Upper lobe of right lung (tissue), 1 donor: ENCODE results near the gene LGR6. TPM values are rescaled to one million over a fixed set of nuclear protein-coding genes. Genes with fewer than 3 reads are reported as not detected.
"Not testable (repeated sequence)": the region's sequence is repeated elsewhere in the genome, so short reads cannot be mapped to it uniquely, and the experiment has no call there.

Source experiments
- ATAC-seq: fragments of 200-7000 bp; cut with Tn5 transposase; one replicate; pipeline ENCODE4 v1.9.1; 2020; ENCODE audit warnings: mild to moderate bottlenecking, moderate library complexity
- DNase-seq: peaks from one replicate; pipeline ENCODE4 v3.0.0-alpha.2; 2020
- H3K27ac ChIP-seq: fragments of 200-600 bp; one replicate; pipeline ENCODE4 v1.8.0; 2022
- H3K27me3 ChIP-seq: fragments of 200-600 bp; one replicate; pipeline ENCODE4 v1.8.0; 2022; ENCODE audit warnings: mild to moderate bottlenecking
- H3K36me3 ChIP-seq: fragments of 200-600 bp; one replicate; pipeline ENCODE4 v1.8.0; 2022
- H3K4me1 ChIP-seq: fragments of 200-600 bp; one replicate; pipeline ENCODE4 v1.8.0; 2022
- H3K4me3 ChIP-seq: fragments of 200-600 bp; one replicate; pipeline ENCODE4 v1.8.0; 2022; ENCODE audit warnings: mild to moderate bottlenecking
- H3K9me3 ChIP-seq: fragments of 200-600 bp; one replicate; pipeline ENCODE4 v1.8.0; 2022
- intact Hi-C: fragments of 100-400 bp; cut with DNase I; formaldehyde crosslinking; loops from one replicate; pipeline ENCODE4 v1.11.0; 2022
- total RNA-seq: library from RNA; stranded (reverse); fragmentation: NEBNext Ultra II Directional; extraction: Animal tissue kit (Norgen Biotek cat#: 25700); gene quantifications from one replicate; pipeline ENCODE4 v1.2.1, GENCODE V29; 2021
- TF ChIP-seq, protein P1 (sequence below): fragments of 200-600 bp; IDR thresholded peaks from one replicate; pipeline ENCODE4 v1.8.0; 2022; ENCODE audit warnings: antibody characterized with exemption
- donor health status: DM: no; HTN: yes; CAD: no; lungs with severe emphysema.

The LGR6 gene
- total RNA-seq, 1 donor from 2014 or later: 1.8 TPM

GRCh38 chr1:202171292-202172014 is 22.1 kb upstream of the LGR6 start:
- no peak for ATAC-seq
- H3K27ac ChIP-seq: no peak overlapping the region
- H3K4me1 ChIP-seq: peaks cover 3% of the 10 kb centered on the region
- peak; percentile 51 for DNase-seq
- intact Hi-C loops: no loop called here
- no peaks in the 10 kb centered on the region for H3K9me3 ChIP-seq
- H3K36me3 ChIP-seq: no peaks in the 10 kb centered on the region
- no peaks in the 10 kb centered on the region for H3K27me3 ChIP-seq
- H3K4me3 ChIP-seq: no peak overlapping the region
- TF ChIP-seq, protein P1, sequence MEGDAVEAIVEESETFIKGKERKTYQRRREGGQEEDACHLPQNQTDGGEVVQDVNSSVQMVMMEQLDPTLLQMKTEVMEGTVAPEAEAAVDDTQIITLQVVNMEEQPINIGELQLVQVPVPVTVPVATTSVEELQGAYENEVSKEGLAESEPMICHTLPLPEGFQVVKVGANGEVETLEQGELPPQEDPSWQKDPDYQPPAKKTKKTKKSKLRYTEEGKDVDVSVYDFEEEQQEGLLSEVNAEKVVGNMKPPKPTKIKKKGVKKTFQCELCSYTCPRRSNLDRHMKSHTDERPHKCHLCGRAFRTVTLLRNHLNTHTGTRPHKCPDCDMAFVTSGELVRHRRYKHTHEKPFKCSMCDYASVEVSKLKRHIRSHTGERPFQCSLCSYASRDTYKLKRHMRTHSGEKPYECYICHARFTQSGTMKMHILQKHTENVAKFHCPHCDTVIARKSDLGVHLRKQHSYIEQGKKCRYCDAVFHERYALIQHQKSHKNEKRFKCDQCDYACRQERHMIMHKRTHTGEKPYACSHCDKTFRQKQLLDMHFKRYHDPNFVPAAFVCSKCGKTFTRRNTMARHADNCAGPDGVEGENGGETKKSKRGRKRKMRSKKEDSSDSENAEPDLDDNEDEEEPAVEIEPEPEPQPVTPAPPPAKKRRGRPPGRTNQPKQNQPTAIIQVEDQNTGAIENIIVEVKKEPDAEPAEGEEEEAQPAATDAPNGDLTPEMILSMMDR: no peak

GRCh38 chr1:202172015-202172355 is 21.6 kb upstream of the LGR6 start:
- no peak for ATAC-seq
- Histone ChIP-seq H3K4me3 (no peak overlapping the region), H3K27ac (no peak overlapping the region), H3K27me3 (no peaks in the 10 kb centered on the region), H3K9me3 (no peaks in the 10 kb centered on the region), H3K36me3 (no peaks in the 10 kb centered on the region), H3K4me1 (peaks cover 3% of the 10 kb centered on the region)
- TF ChIP-seq, protein P1: no peak
- intact Hi-C loops: no loop called here
- DNase-seq: peak; percentile 53

- DNase-seq (peak; percentile 61), ATAC-seq (no peak)
- TF ChIP-seq, protein P1: no peak
- H3K36me3 ChIP-seq: no peaks in the 10 kb centered on the region
- no peak overlapping the region for H3K4me3 ChIP-seq
- intact Hi-C loops: no loop called here
- H3K27me3 ChIP-seq: no peaks in the 10 kb centered on the region
- no peaks in the 10 kb centered on the region for H3K9me3 ChIP-seq
- H3K27ac ChIP-seq: no peak overlapping the region
- H3K4me1 ChIP-seq: no peaks in the 10 kb centered on the region
These were observed 19.6 kb upstream of the LGR6 start for GRCh38 chr1:202173993-202174392.

DNA sequence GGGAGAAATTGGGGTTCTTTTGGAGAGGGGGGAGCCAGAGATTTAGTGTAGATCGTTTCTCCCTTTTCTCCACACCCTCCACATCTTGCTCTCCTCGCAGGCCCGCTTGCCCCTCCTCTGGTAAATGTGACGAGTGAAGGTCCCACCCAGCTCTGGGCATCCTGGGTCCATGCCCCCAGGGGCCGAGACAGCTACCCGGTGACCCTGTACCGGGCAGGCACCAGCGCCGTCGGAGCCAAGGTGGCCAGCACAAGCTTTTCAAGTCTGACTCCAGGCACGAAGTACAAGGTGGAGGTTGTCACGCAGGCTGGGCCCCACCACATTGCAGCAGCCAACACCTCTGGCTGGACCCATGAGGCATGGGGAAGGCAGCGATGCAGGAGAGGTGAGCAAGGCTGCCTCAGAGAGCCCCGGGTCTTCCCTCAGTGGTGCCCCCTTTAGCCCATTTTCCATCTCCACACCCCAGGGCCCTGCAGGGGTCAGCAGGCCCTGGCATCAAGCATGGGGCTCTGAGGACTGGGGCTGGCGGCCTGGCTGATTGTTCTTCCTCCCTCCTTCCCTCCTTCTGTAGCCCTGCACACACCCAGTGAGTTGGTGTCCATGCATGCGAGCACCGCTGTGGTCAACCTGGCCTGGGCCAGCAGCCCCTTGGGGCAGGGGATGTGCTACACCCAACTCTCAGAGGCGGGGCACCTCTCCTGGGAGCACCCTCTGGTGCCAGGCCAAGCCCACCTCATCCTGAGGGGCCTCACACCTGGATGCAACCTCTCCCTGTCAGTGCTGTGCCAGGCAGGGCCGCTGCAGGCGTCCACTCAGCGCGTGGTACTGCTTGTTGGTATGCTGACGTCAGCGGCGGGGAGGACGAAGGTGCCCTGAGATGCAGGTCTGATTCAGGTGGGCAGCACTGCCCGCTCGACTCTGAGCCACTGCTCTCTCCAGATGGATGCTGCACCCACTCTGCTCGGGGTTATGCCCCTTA is 16.4 kb upstream of the LGR6 start:
- no peak overlapping the region for H3K27ac ChIP-seq
- TF ChIP-seq, protein P1: no peak
- H3K27me3 ChIP-seq: no peaks in the 10 kb centered on the region
- no peak for DNase-seq
- no peak for ATAC-seq
- no peaks in the 10 kb centered on the region for H3K36me3 ChIP-seq
- H3K9me3 ChIP-seq: no peaks in the 10 kb centered on the region
- H3K4me1 ChIP-seq: no peaks in the 10 kb centered on the region
- no peak overlapping the region for H3K4me3 ChIP-seq
- intact Hi-C loops: no loop called here

DNA sequence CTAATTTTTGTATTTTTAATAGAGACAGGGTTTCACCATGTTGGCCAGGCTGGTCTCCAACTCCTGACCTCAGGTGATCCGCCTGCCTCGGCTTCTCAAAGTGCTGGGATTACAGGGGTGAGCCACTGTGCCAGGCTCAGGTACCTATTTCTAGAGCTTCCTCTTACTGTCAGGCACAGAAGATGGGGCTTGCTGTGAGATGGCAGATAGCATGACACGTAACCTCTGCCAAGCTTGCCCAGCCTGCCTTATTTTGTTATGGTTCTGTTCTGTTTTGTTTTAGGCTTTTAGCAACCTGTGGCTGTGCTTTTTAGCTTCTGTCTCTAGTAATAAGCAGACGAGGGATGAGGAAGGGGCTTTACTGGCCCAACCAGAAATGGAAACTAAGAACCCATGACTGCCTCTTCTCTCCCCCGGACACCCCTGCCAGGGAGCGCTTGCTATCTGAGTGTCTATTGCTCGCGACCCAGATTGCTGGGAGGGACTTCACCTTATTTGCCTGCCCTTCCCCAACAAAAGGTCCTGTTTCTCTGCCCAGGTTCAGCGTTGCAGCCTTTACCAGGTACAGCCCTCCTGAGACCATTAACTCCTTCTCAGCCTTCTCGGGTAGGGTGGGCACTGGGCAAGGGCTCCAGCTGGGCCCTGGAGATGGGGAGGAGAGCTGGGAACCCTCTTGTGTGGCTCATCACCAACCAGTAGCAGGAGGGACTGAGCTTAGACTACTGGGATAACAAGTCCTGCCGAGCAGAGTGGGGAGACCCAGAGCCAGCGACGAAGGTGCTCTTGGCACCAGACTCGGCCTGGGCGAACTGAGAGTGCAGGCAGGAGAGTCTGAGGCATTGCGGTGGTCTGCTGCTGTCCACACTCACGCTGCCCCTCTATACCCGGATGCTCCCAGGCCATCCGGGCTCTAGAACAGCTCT is 13.5 kb upstream of the LGR6 start:
- H3K4me3 ChIP-seq: no peak overlapping the region
- H3K36me3 ChIP-seq: no peaks in the 10 kb centered on the region
- ATAC-seq: no peak
- no peaks in the 10 kb centered on the region for H3K27me3 ChIP-seq
- H3K9me3 ChIP-seq: no peaks in the 10 kb centered on the region
- no peaks in the 10 kb centered on the region for H3K4me1 ChIP-seq
- intact Hi-C loops: no loop called here
- TF ChIP-seq, protein P1: no peak
- no peak for DNase-seq
- no peak overlapping the region for H3K27ac ChIP-seq

DNA sequence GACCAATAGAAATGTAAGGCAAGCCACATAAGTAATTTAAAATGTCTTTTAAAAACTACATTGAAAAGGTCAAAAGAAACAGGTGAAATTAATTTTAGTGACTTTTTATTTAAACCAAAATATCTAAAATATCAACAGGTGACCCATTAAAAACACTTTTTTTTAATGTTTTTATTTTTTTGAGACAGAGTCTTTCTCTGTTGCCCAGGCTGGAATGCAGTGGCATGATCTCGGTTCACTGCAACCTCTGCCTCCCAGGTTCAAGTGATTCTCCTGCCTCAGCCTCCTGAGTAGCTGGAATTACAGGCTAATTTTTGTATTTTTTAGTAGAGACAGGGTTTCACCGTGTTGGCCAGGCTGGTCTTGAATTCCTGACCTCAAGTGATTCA is 12.9 kb upstream of the LGR6 start:
- DNase-seq, H3K4me3 ChIP-seq, H3K9me3 ChIP-seq, H3K36me3 ChIP-seq, H3K27ac ChIP-seq, ATAC-seq, intact Hi-C loops, H3K4me1 ChIP-seq, H3K27me3 ChIP-seq: not testable (repeated sequence)
